ACC112 (cell line): ENCODE data around the gene CRYBA1.

Experiments
- H2AFZ ChIP-seq: fragments of 200-600 bp; sonication (generic); one replicate; pipeline ENCODE4 v1.6.0; 2017; ENCODE audit warnings: antibody characterized with exemption, low read length; ENCODE audit not compliant: unreplicated experiment
- H3K27ac ChIP-seq: fragments of 200-600 bp; sonication (generic); 2 replicates; pipeline ENCODE4 v1.5.1; 2014; ENCODE audit warnings: low read depth, mild to moderate bottlenecking, antibody characterized with exemption, low read length, moderate library complexity
- H3K27me3 ChIP-seq: fragments of 200-600 bp; sonication (generic); 2 replicates; pipeline ENCODE4 v1.6.1; 2014; ENCODE audit warnings: mild to moderate bottlenecking, antibody characterized with exemption, low read length, moderate library complexity, mixed read lengths; ENCODE audit not compliant: insufficient read depth
- H3K36me3 ChIP-seq: fragments of 200-600 bp; sonication (generic); 2 replicates; pipeline ENCODE4 v1.6.1; 2016; ENCODE audit warnings: mild to moderate bottlenecking, antibody characterized with exemption, low read length, moderate library complexity, mixed read lengths; ENCODE audit not compliant: insufficient read depth
- H3K4me1 ChIP-seq: fragments of 200-600 bp; sonication (generic); one replicate; pipeline ENCODE4 v1.6.1; 2016; ENCODE audit warnings: low read length, mixed read lengths; ENCODE audit not compliant: insufficient read depth, unreplicated experiment, control insufficient read depth
- H3K4me3 ChIP-seq: fragments of 200-600 bp; sonication (generic); 2 replicates; pipeline ENCODE4 v1.5.1; 2014; ENCODE audit warnings: mild to moderate bottlenecking, low read depth, low read length
- H3K79me2 ChIP-seq: fragments of 200-600 bp; sonication (generic); one replicate; pipeline ENCODE4 v1.6.0; 2016; ENCODE audit warnings: low read length; ENCODE audit not compliant: control insufficient read depth, unreplicated experiment, insufficient read depth

Gene CRYBA1

GRCh38 chr17:29295420-29295819 is 48.8 kb downstream of the CRYBA1 start:
- no peak overlapping the region for H2AFZ ChIP-seq
- H3K36me3 ChIP-seq: no peaks in the 10 kb centered on the region
- H3K27ac ChIP-seq: no peak overlapping the region
- H3K79me2 ChIP-seq: peaks cover 32% of the 10 kb centered on the region
- H3K4me1 ChIP-seq: peaks cover 3% of the 10 kb centered on the region
- no peak overlapping the region for H3K4me3 ChIP-seq
- H3K27me3 ChIP-seq: no peaks in the 10 kb centered on the region

- Histone ChIP-seq H3K4me1 (no peaks in the 10 kb centered on the region), H3K36me3 (no peaks in the 10 kb centered on the region), H3K4me3 (no peak overlapping the region), H3K27me3 (no peaks in the 10 kb centered on the region), H2AFZ (no peak overlapping the region), H3K27ac (no peak overlapping the region), H3K79me2 (no peaks in the 10 kb centered on the region)
Observed at GRCh38 chr17:29299031-29299430, 52.4 kb downstream of the CRYBA1 start.

GRCh38 chr17:29303386-29303785 is 56.7 kb downstream of the CRYBA1 start:
- Histone ChIP-seq H3K4me3 (no peak overlapping the region), H3K27ac (no peak overlapping the region), H3K36me3 (no peaks in the 10 kb centered on the region), H3K79me2 (no peaks in the 10 kb centered on the region), H3K27me3 (no peaks in the 10 kb centered on the region), H2AFZ (no peak overlapping the region), H3K4me1 (no peaks in the 10 kb centered on the region)
